ES-I3 (cell line): ENCODE measurements around the gene JAKMIP1.

Experiments used
- H3K36me3 ChIP-seq: 2 replicates; pipeline ENCODE4 v1.6.1; 2013; ENCODE audit warnings: mild to moderate bottlenecking, low read length, control low read depth, moderate library complexity; ENCODE audit not compliant: insufficient read depth
- H3K4me1 ChIP-seq: 2 replicates; pipeline ENCODE4 v1.6.1; 2013; ENCODE audit warnings: mild to moderate bottlenecking, control low read depth, low read length; ENCODE audit not compliant: insufficient read depth
- H3K9ac ChIP-seq: 2 replicates; pipeline ENCODE4 v1.6.1; 2013; ENCODE audit warnings: low read depth, mild to moderate bottlenecking, low read length, moderate library complexity
- H3K9me3 ChIP-seq: 2 replicates; pipeline ENCODE4 v1.6.1; 2013; ENCODE audit warnings: mild to moderate bottlenecking, low read length, moderate library complexity; ENCODE audit not compliant: control insufficient read depth, insufficient read depth

The JAKMIP1 gene

GRCh38 chr4:6049985-6050384 is 150.4 kb downstream of the JAKMIP1 start:
- Histone ChIP-seq H3K4me1 (no peaks in the 10 kb centered on the region), H3K9me3 (no peaks in the 10 kb centered on the region; the same call in 1 of the 2 replicates), H3K36me3 (no peaks in the 10 kb centered on the region), H3K9ac (no peak overlapping the region)

GRCh38 chr4:6049278-6049677 is 151.1 kb downstream of the JAKMIP1 start:
- H3K9me3 ChIP-seq = no peaks in the 10 kb centered on the region; the same call in 1 of the 2 replicates
- no peaks in the 10 kb centered on the region for H3K4me1 ChIP-seq
- no peaks in the 10 kb centered on the region for H3K36me3 ChIP-seq
- no peak overlapping the region for H3K9ac ChIP-seq

GRCh38 chr4:6048537-6048936 is 151.8 kb downstream of the JAKMIP1 start:
- Histone ChIP-seq H3K9ac (no peak overlapping the region), H3K9me3 (no peaks in the 10 kb centered on the region), H3K36me3 (no peaks in the 10 kb centered on the region), H3K4me1 (no peaks in the 10 kb centered on the region)

- no peaks in the 10 kb centered on the region for H3K4me1 ChIP-seq
- H3K36me3 ChIP-seq = no peaks in the 10 kb centered on the region
- no peaks in the 10 kb centered on the region for H3K9me3 ChIP-seq
- no peak overlapping the region for H3K9ac ChIP-seq
Observed at GRCh38 chr4:6047130-6047673, 153.1 kb downstream of the JAKMIP1 start.

GRCh38 chr4:6046526-6047129 is 153.7 kb downstream of the JAKMIP1 start:
- Histone ChIP-seq H3K36me3 (no peaks in the 10 kb centered on the region), H3K9ac (no peak overlapping the region), H3K4me1 (no peaks in the 10 kb centered on the region), H3K9me3 (no peaks in the 10 kb centered on the region)

- no peaks in the 10 kb centered on the region for H3K4me1 ChIP-seq
- H3K9ac ChIP-seq = no peak overlapping the region
- H3K36me3 ChIP-seq = no peaks in the 10 kb centered on the region
- H3K9me3 ChIP-seq = no peaks in the 10 kb centered on the region
Observed at GRCh38 chr4:6044805-6045204, 155.5 kb downstream of the JAKMIP1 start.

- no peaks in the 10 kb centered on the region for H3K4me1 ChIP-seq
- no peak overlapping the region for H3K9ac ChIP-seq
- H3K9me3 ChIP-seq = no peaks in the 10 kb centered on the region
- no peaks in the 10 kb centered on the region for H3K36me3 ChIP-seq
Observed at GRCh38 chr4:6044276-6044675, 156.1 kb downstream of the JAKMIP1 start.

- Histone ChIP-seq H3K4me1 (no peaks in the 10 kb centered on the region), H3K9ac (no peak overlapping the region), H3K9me3 (no peaks in the 10 kb centered on the region), H3K36me3 (no peaks in the 10 kb centered on the region)
Observed at GRCh38 chr4:6043843-6044242, 156.5 kb downstream of the JAKMIP1 start.

GRCh38 chr4:6043188-6043587 is 157.2 kb downstream of the JAKMIP1 start:
- no peak overlapping the region for H3K9ac ChIP-seq
- no peaks in the 10 kb centered on the region for H3K36me3 ChIP-seq
- no peaks in the 10 kb centered on the region for H3K9me3 ChIP-seq
- no peaks in the 10 kb centered on the region for H3K4me1 ChIP-seq

- Histone ChIP-seq H3K9me3 (no peaks in the 10 kb centered on the region), H3K9ac (no peak overlapping the region), H3K36me3 (no peaks in the 10 kb centered on the region), H3K4me1 (no peaks in the 10 kb centered on the region)
Observed at GRCh38 chr4:6042293-6043063, 157.9 kb downstream of the JAKMIP1 start.

GRCh38 chr4:6041800-6042199 is 158.5 kb downstream of the JAKMIP1 start:
- Histone ChIP-seq H3K9me3 (no peaks in the 10 kb centered on the region), H3K9ac (no peak overlapping the region), H3K4me1 (no peaks in the 10 kb centered on the region), H3K36me3 (no peaks in the 10 kb centered on the region)

- Histone ChIP-seq H3K4me1 (peaks cover 6% of the 10 kb centered on the region; the same call in 1 of the 2 replicates), H3K9me3 (no peaks in the 10 kb centered on the region), H3K9ac (no peak overlapping the region), H3K36me3 (no peaks in the 10 kb centered on the region)
Observed at GRCh38 chr4:6038711-6039110, 161.6 kb downstream of the JAKMIP1 start.

GRCh38 chr4:6035786-6036185 is 164.6 kb downstream of the JAKMIP1 start:
- Histone ChIP-seq H3K9me3 (no peaks in the 10 kb centered on the region), H3K36me3 (no peaks in the 10 kb centered on the region), H3K4me1 (peaks cover 6% of the 10 kb centered on the region; the same call in 1 of the 2 replicates), H3K9ac (no peak overlapping the region)

GRCh38 chr4:6033381-6033780 is 167.0 kb downstream of the JAKMIP1 start:
- Histone ChIP-seq H3K4me1 (peaks cover 26% of the 10 kb centered on the region), H3K9ac (no peak overlapping the region), H3K36me3 (no peaks in the 10 kb centered on the region), H3K9me3 (no peaks in the 10 kb centered on the region)
